Neural cell (in vitro differentiated cells): ENCODE measurements around the gene PTPN1.

Source experiments
- EP300 ChIP-seq: fragments of 450-650 bp; conservative IDR thresholded peaks from 2 replicates; pipeline ENCODE4 v1.6.1; 2014; ENCODE audit warnings: antibody characterized with exemption, mild to moderate bottlenecking, moderate library complexity; ENCODE audit not compliant: poor library complexity, severe bottlenecking
- EZH2 ChIP-seq: fragments of 200-600, 300-800 bp; shearing (Covaris generic), sonication (generic); IDR thresholded peaks from 2 replicates; pipeline ENCODE4 v1.6.1; 2014; ENCODE audit warnings: antibody characterized with exemption, low read length, borderline replicate concordance, mild to moderate bottlenecking; ENCODE audit not compliant: insufficient read depth, poor library complexity, severe bottlenecking
- POLR2AphosphoS5 ChIP-seq: IDR thresholded peaks from 2 replicates; pipeline ENCODE4 v1.6.1; 2012
- SMC3 ChIP-seq: fragments of 450-650 bp; conservative IDR thresholded peaks from 2 replicates; pipeline ENCODE4 v1.6.1; 2014; ENCODE audit warnings: antibody characterized with exemption, mild to moderate bottlenecking, moderate library complexity; ENCODE audit not compliant: poor library complexity
- TAF1 ChIP-seq: IDR thresholded peaks from 2 replicates; pipeline ENCODE4 v1.6.1; 2012; ENCODE audit warnings: low read depth
- TF ChIP-seq, protein P1 (sequence below): fragments of 450-650 bp; IDR thresholded peaks from 2 replicates; pipeline ENCODE4 v1.5.1; 2014; ENCODE audit warnings: antibody characterized with exemption, mild to moderate bottlenecking, moderate library complexity; ENCODE audit not compliant: poor library complexity, severe bottlenecking
- TF ChIP-seq, protein P2 (sequence below): IDR thresholded peaks from 2 replicates; pipeline ENCODE4 v1.6.1; 2012; ENCODE audit warnings: borderline replicate concordance

DNA sequence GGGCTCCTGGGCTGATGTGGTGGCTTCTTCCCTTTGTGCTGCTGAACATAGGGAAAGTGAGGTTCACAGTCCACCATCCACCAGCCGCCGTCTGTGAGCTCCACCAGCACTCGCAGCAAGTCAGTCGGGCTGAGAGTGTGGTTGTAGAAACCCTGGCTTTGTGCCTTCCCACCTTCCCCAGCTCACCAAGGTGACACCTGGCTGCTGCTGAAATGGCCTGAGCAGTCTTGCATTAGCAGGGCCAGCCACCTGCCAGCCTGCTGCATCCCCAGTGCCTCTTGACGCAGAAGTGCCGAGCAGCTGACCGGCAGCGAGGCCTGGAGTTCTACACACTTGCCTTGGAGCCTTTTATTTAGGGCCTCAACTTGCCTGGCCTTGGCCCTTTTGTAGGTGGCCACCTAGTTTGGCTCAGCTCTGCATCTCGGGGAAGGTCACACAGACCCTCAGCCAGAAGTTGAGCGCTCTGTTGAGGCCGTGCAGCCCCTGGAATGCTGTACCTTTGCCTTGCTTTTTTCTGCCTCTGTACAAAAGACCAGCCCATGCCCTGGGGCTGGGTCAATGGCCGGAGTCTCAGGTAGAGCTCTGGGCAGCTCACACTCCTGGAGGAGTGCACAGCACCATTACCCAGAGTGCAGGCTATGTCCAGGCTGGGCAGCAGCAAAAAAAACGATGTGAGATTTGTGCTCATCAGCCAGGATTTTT lies 76.5 kb downstream of the PTPN1 start:
- TF ChIP-seq, protein P1, sequence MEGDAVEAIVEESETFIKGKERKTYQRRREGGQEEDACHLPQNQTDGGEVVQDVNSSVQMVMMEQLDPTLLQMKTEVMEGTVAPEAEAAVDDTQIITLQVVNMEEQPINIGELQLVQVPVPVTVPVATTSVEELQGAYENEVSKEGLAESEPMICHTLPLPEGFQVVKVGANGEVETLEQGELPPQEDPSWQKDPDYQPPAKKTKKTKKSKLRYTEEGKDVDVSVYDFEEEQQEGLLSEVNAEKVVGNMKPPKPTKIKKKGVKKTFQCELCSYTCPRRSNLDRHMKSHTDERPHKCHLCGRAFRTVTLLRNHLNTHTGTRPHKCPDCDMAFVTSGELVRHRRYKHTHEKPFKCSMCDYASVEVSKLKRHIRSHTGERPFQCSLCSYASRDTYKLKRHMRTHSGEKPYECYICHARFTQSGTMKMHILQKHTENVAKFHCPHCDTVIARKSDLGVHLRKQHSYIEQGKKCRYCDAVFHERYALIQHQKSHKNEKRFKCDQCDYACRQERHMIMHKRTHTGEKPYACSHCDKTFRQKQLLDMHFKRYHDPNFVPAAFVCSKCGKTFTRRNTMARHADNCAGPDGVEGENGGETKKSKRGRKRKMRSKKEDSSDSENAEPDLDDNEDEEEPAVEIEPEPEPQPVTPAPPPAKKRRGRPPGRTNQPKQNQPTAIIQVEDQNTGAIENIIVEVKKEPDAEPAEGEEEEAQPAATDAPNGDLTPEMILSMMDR: no peak
- no peak for TF ChIP-seq EZH2
- TF ChIP-seq POLR2AphosphoS5: no peak
- TF ChIP-seq EP300: no peak
- TF ChIP-seq, protein P2, sequence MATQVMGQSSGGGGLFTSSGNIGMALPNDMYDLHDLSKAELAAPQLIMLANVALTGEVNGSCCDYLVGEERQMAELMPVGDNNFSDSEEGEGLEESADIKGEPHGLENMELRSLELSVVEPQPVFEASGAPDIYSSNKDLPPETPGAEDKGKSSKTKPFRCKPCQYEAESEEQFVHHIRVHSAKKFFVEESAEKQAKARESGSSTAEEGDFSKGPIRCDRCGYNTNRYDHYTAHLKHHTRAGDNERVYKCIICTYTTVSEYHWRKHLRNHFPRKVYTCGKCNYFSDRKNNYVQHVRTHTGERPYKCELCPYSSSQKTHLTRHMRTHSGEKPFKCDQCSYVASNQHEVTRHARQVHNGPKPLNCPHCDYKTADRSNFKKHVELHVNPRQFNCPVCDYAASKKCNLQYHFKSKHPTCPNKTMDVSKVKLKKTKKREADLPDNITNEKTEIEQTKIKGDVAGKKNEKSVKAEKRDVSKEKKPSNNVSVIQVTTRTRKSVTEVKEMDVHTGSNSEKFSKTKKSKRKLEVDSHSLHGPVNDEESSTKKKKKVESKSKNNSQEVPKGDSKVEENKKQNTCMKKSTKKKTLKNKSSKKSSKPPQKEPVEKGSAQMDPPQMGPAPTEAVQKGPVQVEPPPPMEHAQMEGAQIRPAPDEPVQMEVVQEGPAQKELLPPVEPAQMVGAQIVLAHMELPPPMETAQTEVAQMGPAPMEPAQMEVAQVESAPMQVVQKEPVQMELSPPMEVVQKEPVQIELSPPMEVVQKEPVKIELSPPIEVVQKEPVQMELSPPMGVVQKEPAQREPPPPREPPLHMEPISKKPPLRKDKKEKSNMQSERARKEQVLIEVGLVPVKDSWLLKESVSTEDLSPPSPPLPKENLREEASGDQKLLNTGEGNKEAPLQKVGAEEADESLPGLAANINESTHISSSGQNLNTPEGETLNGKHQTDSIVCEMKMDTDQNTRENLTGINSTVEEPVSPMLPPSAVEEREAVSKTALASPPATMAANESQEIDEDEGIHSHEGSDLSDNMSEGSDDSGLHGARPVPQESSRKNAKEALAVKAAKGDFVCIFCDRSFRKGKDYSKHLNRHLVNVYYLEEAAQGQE: no peak
- no peak for TF ChIP-seq SMC3
- TF ChIP-seq TAF1: no peak
